ENCODE data around the gene GM2A.
A peak's percentile ranks its signal among the peaks of the same experiment; 100 is the strongest.
"Not testable (repeated sequence)": the region's sequence is repeated elsewhere in the genome, so short reads cannot be mapped to it uniquely, and the experiment has no call there.

Gene GM2A

GRCh38 chr5:151239237-151239861 lies 13.6 kb upstream of the GM2A start:
- POLR2A ChIA-PET (ENCODE audit: low non-redundant PET) = no interaction called here
- TF ChIP-seq CTCF (conservative IDR thresholded peaks at IDR 0.05; ENCODE audit: low read depth) = peak; percentile 93
- CTCF ChIA-PET = interaction anchor here (0.6 to 3.6 kb wide), 14 partner anchors 9 to 1560 kb away, joined by 3 to 33 read pairs (median 4); partner anchors contain the start of gene GM2A
- no peak overlapping the region for H3K27ac ChIP-seq
- peak; percentile 82 for DNase-seq (ENCODE audit: low spot score)

DNA sequence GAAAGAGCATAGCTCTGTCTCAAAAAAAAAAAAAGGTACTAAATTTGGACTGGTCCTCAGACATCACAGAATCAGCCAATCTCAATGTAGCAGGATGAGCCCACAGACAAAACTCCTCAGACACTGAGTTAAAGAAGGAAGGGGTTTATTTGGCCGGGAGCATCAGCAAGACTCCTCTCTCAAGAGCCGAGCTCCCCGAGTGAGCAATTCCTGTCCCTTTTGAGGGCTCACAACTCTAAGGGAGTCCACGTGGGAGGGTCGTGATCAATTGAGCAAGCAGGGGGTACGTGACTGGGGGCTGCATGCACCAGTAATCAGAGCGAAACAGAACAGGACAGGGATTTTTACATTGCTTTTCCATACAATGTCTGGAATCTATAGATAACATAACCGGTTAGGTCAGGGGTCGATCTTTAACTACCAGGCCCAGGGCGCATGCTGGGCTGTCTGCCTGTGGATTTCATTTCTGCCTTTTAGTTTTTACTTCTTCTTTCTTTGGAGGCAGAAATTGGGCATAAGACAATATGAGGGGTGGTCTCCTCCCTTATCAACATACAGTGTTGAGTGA lies 12.6 kb upstream of the GM2A start:
- DNase-seq (ENCODE audit: low spot score); POLR2A ChIA-PET (ENCODE audit: low non-redundant PET); H3K27ac ChIP-seq: not testable (repeated sequence)
- CTCF ChIA-PET = interaction anchor here (0.7 to 3.6 kb wide), 4 partner anchors 67 to 125 kb away, joined by 3 to 33 read pairs (median 6); no protein-coding TSS in a partner anchor

GRCh38 chr5:151240924-151241635 lies 11.9 kb upstream of the GM2A start:
- no peak for TF ChIP-seq CTCF (conservative IDR thresholded peaks at IDR 0.05; ENCODE audit: low read depth)
- ChIA-PET CTCF (interaction anchor here (0.7 to 3.6 kb wide), 5 partner anchors 47 to 239 kb away, joined by 3 to 33 read pairs (median 4); no protein-coding TSS in a partner anchor), POLR2A (ENCODE audit: low non-redundant PET) (interaction anchor here (1.4 kb wide), 1 partner anchor 11 kb away, joined by 3 read pairs; no protein-coding TSS in a partner anchor)
- no peak overlapping the region for H3K27ac ChIP-seq
- DNase-seq (ENCODE audit: low spot score) = no peak

DNA sequence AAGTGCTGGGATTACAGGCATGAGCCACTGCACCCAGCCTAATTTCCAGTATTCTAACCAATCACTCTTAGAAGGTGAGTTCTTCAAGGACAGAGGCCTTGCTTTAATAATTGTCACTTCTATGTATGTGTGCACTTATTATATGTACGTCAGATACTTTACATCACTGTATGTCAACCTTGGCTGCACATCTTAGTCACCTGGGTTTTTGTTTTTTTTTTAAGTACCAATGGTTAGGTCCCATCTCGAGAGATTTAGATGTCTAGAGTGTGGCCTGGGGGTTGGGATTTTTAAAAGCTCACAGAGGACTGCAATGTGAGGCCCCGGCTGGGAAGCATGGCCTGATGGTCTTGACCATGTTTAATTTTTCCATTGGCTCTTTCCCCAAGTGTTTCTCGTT lies 9.9 kb upstream of the GM2A start:
- no peak for DNase-seq (ENCODE audit: low spot score)
- H3K27ac ChIP-seq = no peak overlapping the region
- ChIA-PET CTCF (interaction anchor here (0.6 kb wide), 1 partner anchor 24 kb away, joined by 4 read pairs; no protein-coding TSS in a partner anchor), POLR2A (ENCODE audit: low non-redundant PET) (no interaction called here)
- no peak for TF ChIP-seq CTCF (conservative IDR thresholded peaks at IDR 0.05; ENCODE audit: low read depth)

DNA sequence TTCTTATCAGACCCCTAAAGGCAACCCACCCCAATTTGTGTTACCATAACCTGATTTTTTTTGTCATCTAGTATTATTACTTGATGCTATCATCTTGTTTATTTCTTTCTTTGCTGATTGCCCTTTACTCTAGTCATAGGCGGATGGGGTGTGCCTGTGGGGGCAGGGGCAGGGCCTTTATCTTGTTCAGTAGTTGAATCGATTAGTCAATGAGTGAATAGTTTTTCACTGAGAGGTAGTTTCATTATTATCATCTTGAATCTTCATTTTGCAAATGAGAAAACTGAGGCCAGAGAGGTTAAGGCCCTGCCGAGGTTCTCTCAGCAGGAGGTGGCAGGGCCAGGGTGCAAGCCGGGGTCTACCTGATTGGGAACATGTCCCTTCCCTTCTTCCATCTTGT lies 9.4 kb upstream of the GM2A start:
- H3K27ac ChIP-seq = no peak overlapping the region
- no peak for TF ChIP-seq CTCF (conservative IDR thresholded peaks at IDR 0.05; ENCODE audit: low read depth)
- POLR2A ChIA-PET (ENCODE audit: low non-redundant PET) = no interaction called here
- DNase-seq (ENCODE audit: low spot score) = no peak
- CTCF ChIA-PET = no interaction called here

- DNase-seq (ENCODE audit: low spot score) = no peak
- H3K27ac ChIP-seq = no peak overlapping the region
- no peak for TF ChIP-seq CTCF (conservative IDR thresholded peaks at IDR 0.05; ENCODE audit: low read depth)
- CTCF ChIA-PET = no interaction called here
- POLR2A ChIA-PET (ENCODE audit: low non-redundant PET) = no interaction called here
Observed at GRCh38 chr5:151244206-151244605, 8.8 kb upstream of the GM2A start.
